Esophagus squamous epithelium (tissue), 5 donors: Measurements from ENCODE around the gene LRRC74B. TPM values are rescaled to one million over a fixed set of nuclear protein-coding genes. Genes with fewer than 3 reads are reported as not detected.

Experiments
- DNase-seq: peaks from one replicate; lab custom pipeline; 2025; lab: John Stamatoyannopoulos, UW
- H3K27ac ChIP-seq, 4 donors: fragments of 200-600 bp; sonication (generic); one replicate each; pipeline ENCODE4 v1.5.1; 2016 to 2019; ENCODE audit warnings: mild to moderate bottlenecking in 1 of 4
- H3K27me3 ChIP-seq, 4 donors: fragments of 200-600 bp; sonication (generic); 1 replicate in 3 of 4; 2 replicates in 1 of 4; pipeline versions ENCODE4 v1.5.1 to v1.6.0; 2017 to 2021; ENCODE audit warnings: antibody characterized with exemption in 1 of 4
- H3K36me3 ChIP-seq, 3 donors: fragments of 200-600 bp; sonication (generic); one replicate each; pipeline ENCODE4 v1.5.1; 2016 to 2019
- H3K4me1 ChIP-seq, 3 donors: fragments of 200-600 bp; sonication (generic); one replicate each; pipeline ENCODE4 v1.5.1; 2017 to 2019
- H3K4me3 ChIP-seq, 4 donors: fragments of 200-600 bp; sonication (generic); 1 replicate in 3 of 4; 2 replicates in 1 of 4; pipeline ENCODE4 v1.5.1; 2016 to 2019; ENCODE audit warnings: mild to moderate bottlenecking in 2 of 4, moderate library complexity in 1 of 4
- H3K9me3 ChIP-seq, 3 donors: fragments of 200-600 bp; sonication (generic); one replicate each; pipeline ENCODE4 v1.5.1; 2016 to 2019
- CTCF ChIP-seq, 6 experiments: fragments of 450-650 bp in 4 of 6; fragments of 200-600 bp in 2 of 6; sonication (generic) in 2 of 6; IDR thresholded peaks; one replicate each; pipeline ENCODE4 v1.5.1; 2016 to 2019; ENCODE audit warnings: antibody characterized with exemption in 6 of 6, mild to moderate bottlenecking in 4 of 6, moderate library complexity in 4 of 6
- POLR2A ChIP-seq, 4 donors: fragments of 450-650 bp; IDR thresholded peaks; one replicate each; pipeline ENCODE4 v1.6.1; 2017; ENCODE audit warnings: antibody characterized with exemption in 4 of 4, mild to moderate bottlenecking in 4 of 4, moderate library complexity in 3 of 4
- WGBS, 2 donors: methylation state at CpG; one replicate each; pipeline ENCODE4 v1.1.5; 2018; 5-methylcytosine and 5-hydroxymethylcytosine counted together
- intact Hi-C: fragments of 100-400 bp; cut with DNase I; formaldehyde crosslinking; loops from one replicate; pipeline ENCODE4 v1.15.0; 2022
- total RNA-seq, 4 donors: library from RNA; depleted of rRNA; stranded (reverse); fragments of >200 nt; gene quantifications; one replicate each; pipeline ENCODE4 v1.1.0, GENCODE V29; 2016
- donor health status: DM: yes; HTN: yes; CAD: no.

The LRRC74B gene
- total RNA-seq, 4 donors from 2014 or later: 0.04 TPM; not detected in 3

GRCh38 chr22:21022955-21023614 is 22.7 kb upstream of the LRRC74B start:
- Histone ChIP-seq H3K4me3 (no peak overlapping the region), H3K36me3 (no peaks in the 10 kb centered on the region), H3K9me3 (no peaks in the 10 kb centered on the region), H3K4me1 (peaks cover 15 to 30% (median 17%) of the 10 kb centered on the region in 3 donors), H3K27me3 (peaks cover 0 to 1% (median 0%) of the 10 kb centered on the region in 4 donors), H3K27ac (no peak overlapping the region)
- TF ChIP-seq POLR2A (IDR thresholded peaks at IDR 0.05) (no peak), CTCF (IDR thresholded peaks at IDR 0.05) (no peak)
- intact Hi-C loops: no loop called here
- DNase-seq: no peak
- WGBS, 2 donors: 96 to 100% methylated on average over 1 to 4 of the region's 13 CpGs

- intact Hi-C loops: no loop called here
- TF ChIP-seq CTCF (IDR thresholded peaks at IDR 0.05) (no peak), POLR2A (IDR thresholded peaks at IDR 0.05) (no peak)
- Histone ChIP-seq H3K9me3 (no peaks in the 10 kb centered on the region), H3K27ac (peak overlapping the region in 3 of 4 donors; percentile 59 to 67 (median 62)), H3K36me3 (no peaks in the 10 kb centered on the region), H3K4me3 (no peak overlapping the region), H3K4me1 (peaks cover 15 to 30% (median 17%) of the 10 kb centered on the region in 3 donors), H3K27me3 (peaks cover 0 to 21% (median 0%) of the 10 kb centered on the region in 4 donors)
- 39 to 46% methylated on average over 5 to 8 of the region's 8 CpGs for WGBS, 2 donors
- DNase-seq: no peak
Observed at GRCh38 chr22:21025266-21025665, 20.5 kb upstream of the LRRC74B start.

- intact Hi-C loops: no loop called here
- Histone ChIP-seq H3K9me3 (no peaks in the 10 kb centered on the region), H3K4me3 (peak overlapping the region in 1 of 4 donors; percentile 4), H3K27ac (peak overlapping the region in 3 of 4 donors; percentile 59 to 67 (median 62)), H3K4me1 (peaks cover 15 to 30% (median 17%) of the 10 kb centered on the region in 3 donors), H3K27me3 (peaks cover 0 to 29% (median 0%) of the 10 kb centered on the region in 4 donors), H3K36me3 (no peaks in the 10 kb centered on the region)
- WGBS, 2 donors: 52 to 70% methylated on average over 10 to 11 of the region's 27 CpGs
- TF ChIP-seq CTCF (IDR thresholded peaks at IDR 0.05) (no peak), POLR2A (IDR thresholded peaks at IDR 0.05) (no peak)
- no peak for DNase-seq
Observed at GRCh38 chr22:21025763-21026755, 19.7 kb upstream of the LRRC74B start.

GRCh38 chr22:21026783-21027692 is 18.7 kb upstream of the LRRC74B start:
- Histone ChIP-seq H3K4me3 (no peak overlapping the region), H3K9me3 (no peaks in the 10 kb centered on the region), H3K4me1 (peaks cover 18 to 38% (median 23%) of the 10 kb centered on the region in 3 donors), H3K27ac (peak overlapping the region in 1 of 4 donors; percentile 14), H3K36me3 (no peaks in the 10 kb centered on the region), H3K27me3 (peaks cover 0 to 39% (median 0%) of the 10 kb centered on the region in 4 donors)
- intact Hi-C loops: no loop called here
- WGBS, 2 donors: 34 to 60% methylated on average over 4 to 5 of the region's 14 CpGs
- DNase-seq: no peak
- no peak for TF ChIP-seq POLR2A (IDR thresholded peaks at IDR 0.05)
- no peak for TF ChIP-seq CTCF (IDR thresholded peaks at IDR 0.05)
